Ishikawa (cell line): Measurements from ENCODE around the gene CINP.

Experiments used
- CEBPB ChIP-seq: IDR thresholded peaks from 2 replicates; pipeline ENCODE4 v1.6.1; 2012
- CREB1 ChIP-seq: IDR thresholded peaks from 2 replicates; pipeline ENCODE4 v1.6.1; 2012; ENCODE audit warnings: low read depth
- EGR1 ChIP-seq: IDR thresholded peaks from 2 replicates; pipeline ENCODE4 v1.6.1; 2012
- EP300 ChIP-seq: IDR thresholded peaks from 2 replicates; pipeline ENCODE4 v1.6.1; 2012; ENCODE audit warnings: borderline replicate concordance
- FOXM1 ChIP-seq: IDR thresholded peaks from 2 replicates; pipeline ENCODE4 v1.6.1; 2012; ENCODE audit warnings: low read depth, borderline replicate concordance
- NFIC ChIP-seq: IDR thresholded peaks from 2 replicates; pipeline ENCODE4 v1.6.1; 2012
- RAD21 ChIP-seq: IDR thresholded peaks from 2 replicates; pipeline ENCODE4 v1.6.1; 2012; ENCODE audit warnings: low read depth
- TAF1 ChIP-seq: IDR thresholded peaks from 2 replicates; pipeline ENCODE4 v1.6.1; 2012; ENCODE audit warnings: low read depth, mild to moderate bottlenecking
- TCF12 ChIP-seq: IDR thresholded peaks from 2 replicates; pipeline ENCODE4 v1.6.1; 2012; ENCODE audit warnings: low read depth
- YY1 ChIP-seq: IDR thresholded peaks from 2 replicates; pipeline ENCODE4 v1.6.1; 2012; ENCODE audit warnings: low read depth
- ZBTB7A ChIP-seq: IDR thresholded peaks from 2 replicates; pipeline ENCODE4 v1.6.1; 2012; ENCODE audit warnings: low read depth
- TF ChIP-seq, protein P1 (sequence below): IDR thresholded peaks from 2 replicates; pipeline ENCODE4 v1.6.1; 2012; ENCODE audit warnings: low read depth, mild to moderate bottlenecking
- TF ChIP-seq, protein P2 (sequence below): IDR thresholded peaks from 2 replicates; pipeline ENCODE4 v1.6.1; 2012
- TF ChIP-seq, protein P3 (sequence below): IDR thresholded peaks from 2 replicates; pipeline ENCODE4 v1.6.1; 2012

DNA sequence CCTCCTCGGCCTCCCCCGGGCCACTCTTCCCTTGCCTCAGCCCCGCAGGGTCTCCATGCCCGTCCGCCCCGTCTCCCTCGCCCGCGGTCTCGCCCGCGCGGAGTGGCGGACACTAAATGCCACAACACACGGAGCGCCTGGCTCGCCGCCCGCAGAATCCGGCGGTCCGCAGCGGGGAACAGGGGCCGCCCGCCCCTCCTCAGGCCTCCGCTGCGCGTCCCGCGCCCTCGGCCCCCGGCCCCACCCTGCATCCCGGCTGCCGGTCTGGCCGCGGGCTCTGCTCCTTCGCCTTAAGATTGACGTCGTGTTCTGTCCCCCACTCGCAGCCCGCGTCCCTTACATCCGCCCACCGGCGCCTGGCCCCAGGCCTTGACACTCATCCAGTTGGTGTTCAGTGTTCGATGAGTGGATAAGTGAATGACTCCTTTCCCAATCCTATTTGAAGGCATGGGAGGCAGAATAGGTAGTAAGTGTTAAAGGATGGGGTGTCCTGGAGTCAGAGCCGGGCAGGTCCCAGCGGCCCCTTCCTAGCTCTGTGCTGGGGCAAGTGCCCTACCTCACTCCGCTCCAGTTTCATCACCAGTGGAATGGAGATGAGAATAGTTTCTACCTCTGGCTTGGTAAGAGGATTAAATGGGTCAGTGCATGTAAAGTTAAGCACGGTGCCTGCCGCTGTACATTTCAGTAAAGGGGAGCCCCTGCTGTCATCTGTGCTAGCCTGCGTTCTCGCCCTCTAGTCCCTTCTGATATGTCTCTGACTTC is 673 bp upstream of the CINP start:
- no peak for TF ChIP-seq NFIC
- no peak for TF ChIP-seq TCF12
- TF ChIP-seq EGR1 = no peak
- TF ChIP-seq FOXM1 = no peak
- no peak for TF ChIP-seq CEBPB
- TF ChIP-seq, protein P1, sequence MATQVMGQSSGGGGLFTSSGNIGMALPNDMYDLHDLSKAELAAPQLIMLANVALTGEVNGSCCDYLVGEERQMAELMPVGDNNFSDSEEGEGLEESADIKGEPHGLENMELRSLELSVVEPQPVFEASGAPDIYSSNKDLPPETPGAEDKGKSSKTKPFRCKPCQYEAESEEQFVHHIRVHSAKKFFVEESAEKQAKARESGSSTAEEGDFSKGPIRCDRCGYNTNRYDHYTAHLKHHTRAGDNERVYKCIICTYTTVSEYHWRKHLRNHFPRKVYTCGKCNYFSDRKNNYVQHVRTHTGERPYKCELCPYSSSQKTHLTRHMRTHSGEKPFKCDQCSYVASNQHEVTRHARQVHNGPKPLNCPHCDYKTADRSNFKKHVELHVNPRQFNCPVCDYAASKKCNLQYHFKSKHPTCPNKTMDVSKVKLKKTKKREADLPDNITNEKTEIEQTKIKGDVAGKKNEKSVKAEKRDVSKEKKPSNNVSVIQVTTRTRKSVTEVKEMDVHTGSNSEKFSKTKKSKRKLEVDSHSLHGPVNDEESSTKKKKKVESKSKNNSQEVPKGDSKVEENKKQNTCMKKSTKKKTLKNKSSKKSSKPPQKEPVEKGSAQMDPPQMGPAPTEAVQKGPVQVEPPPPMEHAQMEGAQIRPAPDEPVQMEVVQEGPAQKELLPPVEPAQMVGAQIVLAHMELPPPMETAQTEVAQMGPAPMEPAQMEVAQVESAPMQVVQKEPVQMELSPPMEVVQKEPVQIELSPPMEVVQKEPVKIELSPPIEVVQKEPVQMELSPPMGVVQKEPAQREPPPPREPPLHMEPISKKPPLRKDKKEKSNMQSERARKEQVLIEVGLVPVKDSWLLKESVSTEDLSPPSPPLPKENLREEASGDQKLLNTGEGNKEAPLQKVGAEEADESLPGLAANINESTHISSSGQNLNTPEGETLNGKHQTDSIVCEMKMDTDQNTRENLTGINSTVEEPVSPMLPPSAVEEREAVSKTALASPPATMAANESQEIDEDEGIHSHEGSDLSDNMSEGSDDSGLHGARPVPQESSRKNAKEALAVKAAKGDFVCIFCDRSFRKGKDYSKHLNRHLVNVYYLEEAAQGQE = no peak
- no peak for TF ChIP-seq RAD21
- TF ChIP-seq ZBTB7A = no peak
- TF ChIP-seq, protein P2, sequence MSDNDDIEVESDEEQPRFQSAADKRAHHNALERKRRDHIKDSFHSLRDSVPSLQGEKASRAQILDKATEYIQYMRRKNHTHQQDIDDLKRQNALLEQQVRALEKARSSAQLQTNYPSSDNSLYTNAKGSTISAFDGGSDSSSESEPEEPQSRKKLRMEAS = no peak
- no peak for TF ChIP-seq YY1
- 0 out of 2 replicates have a peak, but pooled peaks have one; percentile 2 for TF ChIP-seq TAF1
- no peak for TF ChIP-seq CREB1
- no peak for TF ChIP-seq EP300
- TF ChIP-seq, protein P3, sequence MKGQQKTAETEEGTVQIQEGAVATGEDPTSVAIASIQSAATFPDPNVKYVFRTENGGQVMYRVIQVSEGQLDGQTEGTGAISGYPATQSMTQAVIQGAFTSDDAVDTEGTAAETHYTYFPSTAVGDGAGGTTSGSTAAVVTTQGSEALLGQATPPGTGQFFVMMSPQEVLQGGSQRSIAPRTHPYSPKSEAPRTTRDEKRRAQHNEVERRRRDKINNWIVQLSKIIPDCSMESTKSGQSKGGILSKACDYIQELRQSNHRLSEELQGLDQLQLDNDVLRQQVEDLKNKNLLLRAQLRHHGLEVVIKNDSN = no peak
